WTC11 (cell line): ENCODE results near the gene BBS9. TPM values are rescaled to one million over a fixed set of nuclear protein-coding genes. Genes with fewer than 3 reads are reported as not detected.

Experiments used
- ATAC-seq: fragments of 200-7000 bp; cut with Tn5 transposase; 2 replicates; pipeline ENCODE4 v1.10.0; 2021; ENCODE audit warnings: mild to moderate bottlenecking, moderate library complexity
- CTCF ChIA-PET: fragments of 300-600 bp; sonication (Branson Sonifier 250); formaldehyde crosslinking; loops from one replicate; lab custom pipeline; 2021; ENCODE audit warnings: antibody characterized with exemption; lab: Charles Lee
- POLR2A ChIA-PET: fragments of 350-600 bp; sonication (Branson Sonifier 250); formaldehyde crosslinking; loops from one replicate; lab custom pipeline; 2021; ENCODE audit warnings: antibody characterized with exemption; lab: Charles Lee
- DNase-seq: peaks from one replicate; pipeline ENCODE4 v3.0.0; 2021; ENCODE audit warnings: low spot score
- H3K27ac Mint-ChIP-seq: 2 replicates; pipeline ENCODE4 v1.8.0; 2021; ENCODE audit warnings: mixed read lengths
- H3K27me3 Mint-ChIP-seq: 2 replicates; pipeline ENCODE4 v1.8.0; 2021; ENCODE audit warnings: low read depth, mild to moderate bottlenecking, moderate library complexity, mixed read lengths
- H3K36me3 Mint-ChIP-seq: 2 replicates; pipeline ENCODE4 v1.8.0; 2021; ENCODE audit warnings: mixed read lengths
- H3K4me1 Mint-ChIP-seq: 2 replicates; pipeline ENCODE4 v1.8.0; 2022; ENCODE audit warnings: mixed read lengths
- H3K4me3 Mint-ChIP-seq: 2 replicates; pipeline ENCODE4 v1.8.0; 2021; ENCODE audit warnings: mild to moderate bottlenecking, moderate library complexity, mixed read lengths
- H3K9me3 Mint-ChIP-seq: 2 replicates; pipeline ENCODE4 v1.8.0; 2021; ENCODE audit warnings: mixed read lengths
- ESRRA ChIP-seq: sonication (generic); formaldehyde crosslinking; IDR thresholded peaks from 2 replicates; pipeline ENCODE4 v1.8.1; 2022; ENCODE audit warnings: mild to moderate bottlenecking, missing genetic modification reagents, borderline replicate concordance
- GRHL2 ChIP-seq: fragments of 250-450 bp; sonication (Bioruptor Pico); IDR thresholded peaks from 2 replicates; pipeline ENCODE4 v1.8.0; 2022; ENCODE audit warnings: mild to moderate bottlenecking, moderate library complexity; ENCODE audit not compliant: insufficient replicate concordance, severe bottlenecking
- JAZF1 ChIP-seq: fragments of 250-450 bp; sonication (Bioruptor Pico); IDR thresholded peaks from 2 replicates; pipeline ENCODE4 v1.9.0; 2021; ENCODE audit warnings: moderate library complexity, mild to moderate bottlenecking, inconsistent platforms
- NFATC4 ChIP-seq: fragments of 250-450 bp; sonication (Bioruptor Pico); IDR thresholded peaks from 2 replicates; pipeline ENCODE4 v1.9.0; 2021; ENCODE audit warnings: mild to moderate bottlenecking
- NR2C2 ChIP-seq: sonication (generic); formaldehyde crosslinking; IDR thresholded peaks from 2 replicates; pipeline ENCODE4 v1.8.0; 2022; ENCODE audit warnings: mild to moderate bottlenecking, missing genetic modification reagents
- NR3C1 ChIP-seq: sonication (generic); formaldehyde crosslinking; conservative IDR thresholded peaks from 2 replicates; pipeline ENCODE4 v1.8.1; 2023; ENCODE audit warnings: low read depth, mild to moderate bottlenecking, missing genetic modification reagents
- SP1 ChIP-seq: sonication (generic); formaldehyde crosslinking; conservative IDR thresholded peaks from 2 replicates; pipeline ENCODE4 v1.8.1; 2022; ENCODE audit warnings: missing genetic modification reagents
- TCF7 ChIP-seq: sonication (generic); formaldehyde crosslinking; IDR thresholded peaks from 2 replicates; pipeline ENCODE4 v1.8.0; 2022; ENCODE audit warnings: mild to moderate bottlenecking, low read depth, missing genetic modification reagents, moderate library complexity
- ZNF232 ChIP-seq: sonication (generic); formaldehyde crosslinking; IDR thresholded peaks from 2 replicates; pipeline ENCODE4 v1.8.0; 2022; ENCODE audit warnings: mild to moderate bottlenecking, missing genetic modification reagents
- total RNA-seq: library from RNA; stranded (reverse); gene quantifications from 3 replicates; pipeline ENCODE4 v1.2.3, GENCODE V29; 2021
- TF ChIP-seq, protein P1 (sequence below): sonication (generic); formaldehyde crosslinking; IDR thresholded peaks from 2 replicates; pipeline ENCODE4 v1.8.1; 2022; ENCODE audit warnings: low read depth, mild to moderate bottlenecking, moderate library complexity, missing genetic modification reagents, borderline replicate concordance
- TF ChIP-seq, protein P2 (sequence below): sonication (generic); formaldehyde crosslinking; IDR thresholded peaks from 2 replicates; pipeline ENCODE4 v1.8.1; 2023; ENCODE audit warnings: mild to moderate bottlenecking, missing genetic modification reagents, moderate library complexity
- TF ChIP-seq, protein P3 (sequence below): sonication (generic); formaldehyde crosslinking; IDR thresholded peaks from 2 replicates; pipeline ENCODE4 v1.8.0; 2023; ENCODE audit warnings: mild to moderate bottlenecking, missing genetic modification reagents
- TF ChIP-seq, protein P4 (sequence below): sonication (generic); formaldehyde crosslinking; IDR thresholded peaks from 2 replicates; pipeline ENCODE4 v1.8.0; 2022; ENCODE audit warnings: mild to moderate bottlenecking, missing genetic modification reagents
- TF ChIP-seq, protein P5 (sequence below): sonication (generic); formaldehyde crosslinking; IDR thresholded peaks from 2 replicates; pipeline ENCODE4 v1.8.1; 2022; ENCODE audit warnings: missing genetic modification reagents, borderline replicate concordance
- TF ChIP-seq, protein P6 (sequence below): sonication (generic); formaldehyde crosslinking; IDR thresholded peaks from 2 replicates; pipeline ENCODE4 v1.8.0; 2023; ENCODE audit warnings: missing genetic modification reagents, mild to moderate bottlenecking, borderline replicate concordance

Gene BBS9
- total RNA-seq, 1 experiment from 2014 or later, result 56.6 TPM

DNA sequence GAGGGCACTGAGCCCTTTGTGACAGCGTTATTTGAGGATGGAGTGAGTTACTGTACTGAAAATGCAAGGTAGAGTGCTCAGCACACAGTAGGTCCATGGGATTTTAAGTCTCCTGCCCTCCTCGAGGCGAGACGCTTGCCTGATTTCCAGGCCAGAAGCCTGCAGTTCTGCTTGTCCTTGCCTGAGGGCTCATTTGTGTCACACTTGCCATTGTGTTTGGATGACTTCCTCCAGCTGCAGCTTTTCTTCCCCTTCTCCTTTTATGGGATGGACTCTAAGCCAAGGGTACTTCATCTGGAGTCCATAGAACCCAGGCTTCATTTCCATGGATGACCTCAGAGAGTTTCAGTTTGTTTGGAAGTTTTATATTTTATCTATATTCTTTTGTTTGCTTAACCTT, 471.7 kb downstream of the BBS9 start:
- no peak overlapping the region for H3K27ac Mint-ChIP-seq
- H3K9me3 Mint-ChIP-seq, result no peaks in the 10 kb centered on the region
- H3K36me3 Mint-ChIP-seq, result 0 out of 2 replicates have a peak, but pooled peaks cover 3% of the 10 kb centered on the region
- H3K4me3 Mint-ChIP-seq, result no peak overlapping the region
- H3K4me1 Mint-ChIP-seq, result peaks cover 6% of the 10 kb centered on the region; the same call in 1 of the 2 replicates
- TF ChIP-seq NR3C1, result no peak
- TF ChIP-seq, protein P1, sequence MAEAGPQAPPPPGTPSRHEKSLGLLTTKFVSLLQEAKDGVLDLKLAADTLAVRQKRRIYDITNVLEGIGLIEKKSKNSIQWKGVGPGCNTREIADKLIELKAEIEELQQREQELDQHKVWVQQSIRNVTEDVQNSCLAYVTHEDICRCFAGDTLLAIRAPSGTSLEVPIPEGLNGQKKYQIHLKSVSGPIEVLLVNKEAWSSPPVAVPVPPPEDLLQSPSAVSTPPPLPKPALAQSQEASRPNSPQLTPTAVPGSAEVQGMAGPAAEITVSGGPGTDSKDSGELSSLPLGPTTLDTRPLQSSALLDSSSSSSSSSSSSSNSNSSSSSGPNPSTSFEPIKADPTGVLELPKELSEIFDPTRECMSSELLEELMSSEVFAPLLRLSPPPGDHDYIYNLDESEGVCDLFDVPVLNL, result no peak
- TF ChIP-seq, protein P2, sequence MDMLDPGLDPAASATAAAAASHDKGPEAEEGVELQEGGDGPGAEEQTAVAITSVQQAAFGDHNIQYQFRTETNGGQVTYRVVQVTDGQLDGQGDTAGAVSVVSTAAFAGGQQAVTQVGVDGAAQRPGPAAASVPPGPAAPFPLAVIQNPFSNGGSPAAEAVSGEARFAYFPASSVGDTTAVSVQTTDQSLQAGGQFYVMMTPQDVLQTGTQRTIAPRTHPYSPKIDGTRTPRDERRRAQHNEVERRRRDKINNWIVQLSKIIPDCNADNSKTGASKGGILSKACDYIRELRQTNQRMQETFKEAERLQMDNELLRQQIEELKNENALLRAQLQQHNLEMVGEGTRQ (CRISPR knock-in tag), result no peak
- no peak for TF ChIP-seq ESRRA
- TF ChIP-seq NR2C2 (CRISPR knock-in tag), result no peak
- TF ChIP-seq, protein P3, sequence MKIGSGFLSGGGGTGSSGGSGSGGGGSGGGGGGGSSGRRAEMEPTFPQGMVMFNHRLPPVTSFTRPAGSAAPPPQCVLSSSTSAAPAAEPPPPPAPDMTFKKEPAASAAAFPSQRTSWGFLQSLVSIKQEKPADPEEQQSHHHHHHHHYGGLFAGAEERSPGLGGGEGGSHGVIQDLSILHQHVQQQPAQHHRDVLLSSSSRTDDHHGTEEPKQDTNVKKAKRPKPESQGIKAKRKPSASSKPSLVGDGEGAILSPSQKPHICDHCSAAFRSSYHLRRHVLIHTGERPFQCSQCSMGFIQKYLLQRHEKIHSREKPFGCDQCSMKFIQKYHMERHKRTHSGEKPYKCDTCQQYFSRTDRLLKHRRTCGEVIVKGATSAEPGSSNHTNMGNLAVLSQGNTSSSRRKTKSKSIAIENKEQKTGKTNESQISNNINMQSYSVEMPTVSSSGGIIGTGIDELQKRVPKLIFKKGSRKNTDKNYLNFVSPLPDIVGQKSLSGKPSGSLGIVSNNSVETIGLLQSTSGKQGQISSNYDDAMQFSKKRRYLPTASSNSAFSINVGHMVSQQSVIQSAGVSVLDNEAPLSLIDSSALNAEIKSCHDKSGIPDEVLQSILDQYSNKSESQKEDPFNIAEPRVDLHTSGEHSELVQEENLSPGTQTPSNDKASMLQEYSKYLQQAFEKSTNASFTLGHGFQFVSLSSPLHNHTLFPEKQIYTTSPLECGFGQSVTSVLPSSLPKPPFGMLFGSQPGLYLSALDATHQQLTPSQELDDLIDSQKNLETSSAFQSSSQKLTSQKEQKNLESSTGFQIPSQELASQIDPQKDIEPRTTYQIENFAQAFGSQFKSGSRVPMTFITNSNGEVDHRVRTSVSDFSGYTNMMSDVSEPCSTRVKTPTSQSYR (CRISPR knock-in tag), result no peak
- no peak for TF ChIP-seq NFATC4
- no peak for TF ChIP-seq TCF7 (CRISPR knock-in tag)
- TF ChIP-seq, protein P4, sequence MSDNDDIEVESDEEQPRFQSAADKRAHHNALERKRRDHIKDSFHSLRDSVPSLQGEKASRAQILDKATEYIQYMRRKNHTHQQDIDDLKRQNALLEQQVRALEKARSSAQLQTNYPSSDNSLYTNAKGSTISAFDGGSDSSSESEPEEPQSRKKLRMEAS (CRISPR knock-in tag), result no peak
- TF ChIP-seq, protein P5, sequence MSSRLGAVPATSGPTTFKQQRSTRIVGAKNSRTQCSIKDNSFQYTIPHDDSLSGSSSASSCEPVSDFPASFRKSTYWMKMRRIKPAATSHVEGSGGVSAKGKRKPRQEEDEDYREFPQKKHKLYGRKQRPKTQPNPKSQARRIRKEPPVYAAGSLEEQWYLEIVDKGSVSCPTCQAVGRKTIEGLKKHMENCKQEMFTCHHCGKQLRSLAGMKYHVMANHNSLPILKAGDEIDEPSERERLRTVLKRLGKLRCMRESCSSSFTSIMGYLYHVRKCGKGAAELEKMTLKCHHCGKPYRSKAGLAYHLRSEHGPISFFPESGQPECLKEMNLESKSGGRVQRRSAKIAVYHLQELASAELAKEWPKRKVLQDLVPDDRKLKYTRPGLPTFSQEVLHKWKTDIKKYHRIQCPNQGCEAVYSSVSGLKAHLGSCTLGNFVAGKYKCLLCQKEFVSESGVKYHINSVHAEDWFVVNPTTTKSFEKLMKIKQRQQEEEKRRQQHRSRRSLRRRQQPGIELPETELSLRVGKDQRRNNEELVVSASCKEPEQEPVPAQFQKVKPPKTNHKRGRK (CRISPR knock-in tag), result no peak
- no peak for TF ChIP-seq GRHL2 (CRISPR knock-in tag)
- no peak for DNase-seq
- ChIA-PET CTCF (no interaction called here), POLR2A (no interaction called here)
- H3K27me3 Mint-ChIP-seq, result no peaks in the 10 kb centered on the region
- 0 out of 2 replicates have a peak, but pooled peaks have one; percentile 26 for ATAC-seq

DNA sequence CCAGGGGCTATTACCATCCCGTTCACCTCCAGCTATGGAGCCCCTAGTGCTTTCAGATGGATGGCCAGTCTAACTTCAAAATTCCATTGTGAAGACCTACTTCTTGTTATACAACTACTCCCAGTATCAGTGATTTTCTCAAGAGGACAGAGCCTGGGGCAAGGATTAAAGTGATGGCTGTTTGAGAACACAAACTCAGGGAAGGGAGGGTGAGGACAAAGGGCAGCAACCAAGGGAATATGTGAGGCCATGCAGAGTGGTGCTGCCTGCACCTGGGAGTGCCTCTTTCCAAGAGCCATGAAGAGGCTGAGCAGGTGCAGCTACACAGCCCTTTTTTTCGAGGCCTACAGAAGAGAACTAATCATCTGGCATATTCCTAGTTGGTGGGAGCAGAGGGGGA, 472.5 kb downstream of the BBS9 start:
- ATAC-seq (no peak), DNase-seq (no peak)
- Mint-ChIP-seq H3K27me3 (no peaks in the 10 kb centered on the region), H3K36me3 (0 out of 2 replicates have a peak, but pooled peaks cover 3% of the 10 kb centered on the region), H3K9me3 (no peaks in the 10 kb centered on the region), H3K27ac (no peak overlapping the region), H3K4me1 (peaks cover 6% of the 10 kb centered on the region; the same call in 1 of the 2 replicates), H3K4me3 (no peak overlapping the region)
- TF ChIP-seq, protein P6, sequence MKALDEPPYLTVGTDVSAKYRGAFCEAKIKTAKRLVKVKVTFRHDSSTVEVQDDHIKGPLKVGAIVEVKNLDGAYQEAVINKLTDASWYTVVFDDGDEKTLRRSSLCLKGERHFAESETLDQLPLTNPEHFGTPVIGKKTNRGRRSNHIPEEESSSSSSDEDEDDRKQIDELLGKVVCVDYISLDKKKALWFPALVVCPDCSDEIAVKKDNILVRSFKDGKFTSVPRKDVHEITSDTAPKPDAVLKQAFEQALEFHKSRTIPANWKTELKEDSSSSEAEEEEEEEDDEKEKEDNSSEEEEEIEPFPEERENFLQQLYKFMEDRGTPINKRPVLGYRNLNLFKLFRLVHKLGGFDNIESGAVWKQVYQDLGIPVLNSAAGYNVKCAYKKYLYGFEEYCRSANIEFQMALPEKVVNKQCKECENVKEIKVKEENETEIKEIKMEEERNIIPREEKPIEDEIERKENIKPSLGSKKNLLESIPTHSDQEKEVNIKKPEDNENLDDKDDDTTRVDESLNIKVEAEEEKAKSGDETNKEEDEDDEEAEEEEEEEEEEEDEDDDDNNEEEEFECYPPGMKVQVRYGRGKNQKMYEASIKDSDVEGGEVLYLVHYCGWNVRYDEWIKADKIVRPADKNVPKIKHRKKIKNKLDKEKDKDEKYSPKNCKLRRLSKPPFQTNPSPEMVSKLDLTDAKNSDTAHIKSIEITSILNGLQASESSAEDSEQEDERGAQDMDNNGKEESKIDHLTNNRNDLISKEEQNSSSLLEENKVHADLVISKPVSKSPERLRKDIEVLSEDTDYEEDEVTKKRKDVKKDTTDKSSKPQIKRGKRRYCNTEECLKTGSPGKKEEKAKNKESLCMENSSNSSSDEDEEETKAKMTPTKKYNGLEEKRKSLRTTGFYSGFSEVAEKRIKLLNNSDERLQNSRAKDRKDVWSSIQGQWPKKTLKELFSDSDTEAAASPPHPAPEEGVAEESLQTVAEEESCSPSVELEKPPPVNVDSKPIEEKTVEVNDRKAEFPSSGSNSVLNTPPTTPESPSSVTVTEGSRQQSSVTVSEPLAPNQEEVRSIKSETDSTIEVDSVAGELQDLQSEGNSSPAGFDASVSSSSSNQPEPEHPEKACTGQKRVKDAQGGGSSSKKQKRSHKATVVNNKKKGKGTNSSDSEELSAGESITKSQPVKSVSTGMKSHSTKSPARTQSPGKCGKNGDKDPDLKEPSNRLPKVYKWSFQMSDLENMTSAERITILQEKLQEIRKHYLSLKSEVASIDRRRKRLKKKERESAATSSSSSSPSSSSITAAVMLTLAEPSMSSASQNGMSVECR (CRISPR knock-in tag), result no peak
- TF ChIP-seq SP1 (CRISPR knock-in tag), result no peak
- no peak for TF ChIP-seq GRHL2 (CRISPR knock-in tag)
- TF ChIP-seq JAZF1 (CRISPR knock-in tag), result no peak
- no peak for TF ChIP-seq ZNF232 (CRISPR knock-in tag)
- no peak for TF ChIP-seq ESRRA
- CTCF ChIA-PET, result no interaction called here
- POLR2A ChIA-PET, result no interaction called here
